Adrenal gland (tissue), 5 donors: ENCODE measurements around the gene STOML1.

ENCODE experiments used
- CTCF ChIP-seq, 6 experiments: fragments of 450-650 bp in 4 of 6; fragments of 200-600 bp in 2 of 6; sonication (generic) in 1 of 6; IDR thresholded peaks; 1 replicate in 5 of 6; 2 replicates in 1 of 6; pipeline versions ENCODE4 v1.5.1 to v1.8.0; 2016 to 2021; ENCODE audit warnings: antibody characterized with exemption in 6 of 6, mild to moderate bottlenecking in 2 of 6, moderate library complexity in 1 of 6
- POLR2A ChIP-seq, 2 donors: fragments of 450-650 bp; IDR thresholded peaks; one replicate each; pipeline ENCODE4 v1.6.1; 2017; ENCODE audit warnings: antibody characterized with exemption in 2 of 2, mild to moderate bottlenecking in 2 of 2, moderate library complexity in 1 of 2
- donor health status: DM: no; HTN: no; CAD: no.

- TF ChIP-seq CTCF (IDR thresholded peaks at IDR 0.05) (no peak), POLR2A (IDR thresholded peaks at IDR 0.05) (no peak)
Observed at GRCh38 chr15:74010929-74011540, 18.9 kb upstream of the STOML1 start.
